GM19023 (cell line): ENCODE data around the gene GPATCH2L.

ENCODE experiments used
- ATAC-seq: cut with Tn5 transposase; IDR thresholded peaks from one replicate; pipeline ENCODE4 v1.9.1; 2021; ENCODE audit warnings: mild to moderate bottlenecking, moderate library complexity; ENCODE audit not compliant: unreplicated experiment

Gene GPATCH2L

DNA sequence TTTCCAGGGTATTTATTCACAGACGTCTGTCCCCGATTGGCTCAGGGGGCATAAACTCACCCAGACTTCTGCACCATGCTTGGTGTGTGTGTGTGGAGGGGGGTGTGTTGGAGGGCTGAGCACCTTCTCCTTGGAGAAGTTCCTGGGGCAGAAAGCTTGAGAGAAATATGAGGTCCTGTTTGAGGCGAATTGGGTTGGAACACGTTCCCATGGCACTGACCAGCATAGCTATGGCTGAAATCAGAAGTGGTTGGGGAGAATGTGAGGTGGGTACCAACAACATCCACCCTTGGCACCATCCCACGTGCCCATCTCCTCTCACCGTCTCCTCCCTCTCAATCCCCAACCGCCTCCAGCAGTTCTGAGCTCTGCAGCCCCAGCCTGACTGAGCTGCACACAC is 16.0 kb upstream of the GPATCH2L start:
- no peak for ATAC-seq

DNA sequence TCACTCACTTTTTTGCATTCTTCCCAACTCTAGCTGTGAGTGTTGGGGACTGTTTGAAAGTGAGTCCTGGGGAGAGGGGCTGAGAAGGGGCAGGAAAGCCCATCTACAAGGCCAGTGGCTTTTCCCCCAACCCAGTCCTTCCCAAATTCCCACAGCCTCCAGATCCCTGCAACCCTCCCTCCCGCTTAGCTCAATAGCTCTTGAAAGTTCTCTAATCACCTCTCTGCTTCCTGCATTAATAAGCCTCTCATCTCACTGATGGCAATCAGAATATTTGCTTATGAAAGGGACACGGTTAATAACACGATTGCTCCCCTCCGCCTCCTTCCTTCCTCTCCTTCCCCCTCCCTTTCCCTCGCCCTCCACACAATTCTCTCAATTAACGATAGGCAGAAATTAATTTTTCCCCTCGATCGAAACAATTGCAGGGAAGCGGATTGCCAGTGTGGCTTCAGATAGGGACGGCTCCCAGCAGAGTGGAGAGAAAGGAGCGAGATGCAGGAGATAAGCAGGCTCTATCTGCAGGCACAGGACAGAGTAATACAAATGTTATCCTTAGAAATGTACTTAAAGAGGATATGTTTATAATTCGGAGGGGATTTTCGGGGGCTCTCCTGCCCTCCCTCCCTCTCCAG is 15.1 kb upstream of the GPATCH2L start:
- no peak for ATAC-seq

DNA sequence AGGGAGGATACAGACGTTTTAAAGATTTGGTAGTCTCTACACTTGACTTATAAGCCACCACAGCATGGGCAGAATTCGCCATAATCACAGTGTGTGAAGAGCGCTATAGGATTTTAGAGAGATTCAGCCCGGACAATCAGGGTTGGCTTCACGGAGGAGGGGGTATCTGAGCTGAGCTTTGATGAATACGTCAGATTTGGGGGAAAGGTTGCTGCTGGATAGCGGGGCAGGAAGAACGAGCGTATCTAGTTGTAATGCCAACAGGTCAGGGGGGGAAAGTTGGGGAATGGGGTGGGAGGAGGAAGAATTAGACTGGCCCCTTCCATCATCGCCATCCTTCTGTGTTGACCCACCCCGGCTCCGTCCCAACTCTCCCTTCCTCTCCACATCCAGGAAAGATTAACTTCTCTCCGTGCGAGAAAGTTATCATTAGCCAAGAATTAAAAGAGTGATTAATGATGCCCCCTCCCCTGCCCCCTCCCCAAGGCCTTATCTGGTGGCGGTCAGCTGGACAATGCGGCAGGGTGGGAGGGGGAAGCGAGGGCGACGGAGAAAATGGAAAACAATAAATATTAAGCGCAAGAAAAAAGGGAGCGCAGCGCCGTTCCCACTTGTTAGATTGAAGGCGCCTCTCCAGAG is 13.5 kb upstream of the GPATCH2L start:
- no peak for ATAC-seq

DNA sequence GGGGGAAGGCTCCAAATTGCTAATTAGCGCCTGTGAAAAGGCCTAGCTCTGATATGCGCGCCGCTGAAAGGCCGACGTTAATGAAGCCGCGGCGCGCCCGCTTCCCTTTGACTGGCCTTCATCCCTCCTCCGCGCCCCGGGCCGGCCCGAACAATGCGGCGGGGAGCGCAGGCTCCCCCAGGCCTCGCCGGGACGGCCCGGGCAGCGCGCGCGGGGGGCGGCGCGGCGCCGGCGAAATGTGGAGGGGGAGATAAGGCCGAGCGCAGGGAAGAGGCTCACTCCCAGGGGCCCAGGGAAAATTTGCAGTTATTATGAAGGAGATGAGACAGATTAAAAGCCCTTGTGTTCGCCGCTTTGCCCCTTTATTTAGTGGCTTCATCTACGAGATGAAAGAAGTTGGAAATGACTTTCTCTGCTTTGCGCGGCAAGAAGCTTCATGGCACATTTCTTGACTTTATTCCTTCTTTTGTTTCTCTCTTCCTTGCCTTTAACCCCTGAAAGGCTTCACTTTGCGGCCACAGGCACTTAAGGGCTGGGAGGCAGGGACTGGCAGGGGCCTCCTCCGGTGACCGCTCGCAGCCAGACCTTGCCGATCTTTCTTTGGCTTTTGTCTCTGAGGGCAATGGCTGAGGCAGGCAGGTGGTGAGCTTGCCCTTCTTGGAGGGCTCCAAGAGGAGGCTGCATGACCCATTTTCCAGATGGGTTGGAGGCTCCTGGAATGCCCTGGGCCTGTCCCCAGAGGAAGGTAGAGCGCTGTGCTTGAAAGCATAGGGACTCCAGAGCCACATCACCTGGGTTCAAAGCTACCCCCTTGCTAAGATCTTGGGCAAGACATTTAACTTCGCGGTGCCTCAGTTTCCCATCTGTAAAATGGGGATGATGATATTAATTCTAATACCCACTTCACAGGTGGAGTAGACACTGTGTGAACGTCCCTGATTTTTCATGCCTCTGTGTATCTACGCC is 12.7 kb upstream of the GPATCH2L start:
- ATAC-seq = no peak

DNA sequence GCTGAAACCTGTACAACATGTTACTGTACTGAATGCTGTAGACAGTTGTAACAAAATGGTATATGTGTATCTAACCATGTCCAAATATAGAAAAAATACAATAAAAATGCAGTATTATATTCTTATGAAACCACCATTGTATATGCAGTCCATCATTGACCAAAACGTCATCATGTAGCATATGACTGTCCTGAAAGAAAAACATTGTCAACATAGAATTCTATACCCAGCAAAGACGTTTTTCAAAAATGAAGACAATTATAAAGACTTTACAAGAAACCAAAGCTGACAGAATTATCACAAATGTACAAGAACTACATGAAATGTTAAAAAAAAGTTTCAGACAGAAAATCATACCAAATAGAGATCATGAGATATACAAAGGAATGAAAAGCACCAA is 8.1 kb upstream of the GPATCH2L start:
- ATAC-seq = no peak

- ATAC-seq = no peak
These were observed 4.7 kb upstream of the GPATCH2L start for GRCh38 chr14:76146976-76147375.

DNA sequence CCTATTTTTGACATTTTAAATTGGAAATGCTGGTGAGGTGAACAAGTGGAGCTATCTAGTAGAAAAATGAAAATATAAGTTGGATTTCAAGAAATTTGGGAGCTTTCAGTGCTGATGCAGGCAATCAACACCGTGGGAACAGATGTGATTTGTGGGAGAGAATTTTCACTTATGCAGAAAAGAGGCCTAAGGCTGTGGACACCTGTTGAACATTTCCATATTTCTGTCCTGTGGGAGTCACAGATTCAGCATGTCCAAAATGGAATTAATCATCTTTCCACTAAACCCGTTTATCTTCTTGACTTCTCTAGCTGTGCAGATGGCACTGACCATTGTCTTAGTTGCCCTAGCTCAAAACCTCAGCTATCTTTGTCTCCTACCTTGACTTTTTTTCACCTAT is 2.5 kb upstream of the GPATCH2L start:
- no peak for ATAC-seq

DNA sequence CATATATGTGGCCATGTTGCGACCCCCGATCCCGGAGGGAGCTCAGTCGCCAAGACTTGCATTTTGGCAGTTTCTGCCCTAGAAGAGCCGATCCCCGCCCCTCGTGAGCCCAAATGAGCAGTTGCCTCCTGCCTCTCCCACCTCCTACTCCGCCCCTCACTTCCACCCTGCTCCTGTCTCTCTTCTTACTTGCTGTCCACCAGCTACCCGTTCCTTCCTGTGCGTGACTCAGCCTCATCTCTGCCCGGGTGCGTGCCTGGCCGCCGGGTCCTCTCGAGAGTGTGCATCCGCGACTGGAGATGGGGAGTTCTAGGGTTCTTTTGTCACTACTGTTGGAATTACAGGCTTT is 585 bp downstream of the GPATCH2L start:
- peak; percentile 65 for ATAC-seq

- ATAC-seq = no peak
These were observed 2.2 kb downstream of the GPATCH2L start for GRCh38 chr14:76153919-76154318.

GRCh38 chr14:76154539-76155126 is 2.9 kb downstream of the GPATCH2L start:
- no peak for ATAC-seq

GRCh38 chr14:76163668-76164363 is 12.1 kb downstream of the GPATCH2L start:
- no peak for ATAC-seq

- ATAC-seq = no peak
These were observed 16.8 kb downstream of the GPATCH2L start for GRCh38 chr14:76168531-76168930.

DNA sequence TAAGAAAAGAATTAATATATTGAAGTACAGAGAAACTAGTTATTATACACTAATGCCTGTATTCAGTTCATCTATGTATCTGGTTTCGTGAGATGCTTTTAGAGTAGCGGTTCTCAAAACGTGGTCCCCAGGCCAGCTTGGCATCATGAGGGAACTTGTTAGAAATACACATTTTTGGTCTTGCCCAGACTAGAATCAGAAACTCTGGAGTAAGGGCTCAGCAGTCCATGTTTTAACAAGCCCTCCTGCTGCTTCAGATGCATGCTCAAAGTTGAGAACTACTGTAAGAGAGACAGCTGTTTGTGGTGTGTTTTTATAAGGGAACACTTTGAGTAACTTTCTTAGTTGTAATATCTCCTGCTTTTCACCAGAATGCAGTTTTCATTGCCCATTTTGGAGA is 18.1 kb downstream of the GPATCH2L start:
- no peak for ATAC-seq

GRCh38 chr14:76174982-76175381 is 23.3 kb downstream of the GPATCH2L start:
- no peak for ATAC-seq

GRCh38 chr14:76175942-76176341 is 24.2 kb downstream of the GPATCH2L start:
- ATAC-seq = no peak

DNA sequence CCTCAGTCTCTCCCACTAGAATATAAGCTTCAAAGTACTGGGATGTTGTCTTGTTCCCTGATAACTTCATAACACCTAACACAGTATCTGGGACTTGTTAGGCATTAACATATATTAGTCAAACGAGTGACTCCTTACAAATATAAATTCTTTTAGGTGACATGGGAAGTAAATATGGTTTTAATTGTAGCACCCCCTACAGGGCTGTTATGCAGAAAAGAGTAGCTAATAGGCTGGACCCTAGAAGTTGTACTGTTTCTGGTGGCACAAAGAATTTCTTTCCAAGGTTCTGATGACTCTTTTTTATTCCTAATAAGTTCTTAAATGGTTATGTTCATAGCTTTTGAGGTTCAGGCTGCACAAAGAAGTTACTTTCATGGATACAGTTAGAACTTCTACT is 29.8 kb downstream of the GPATCH2L start:
- no peak for ATAC-seq

DNA sequence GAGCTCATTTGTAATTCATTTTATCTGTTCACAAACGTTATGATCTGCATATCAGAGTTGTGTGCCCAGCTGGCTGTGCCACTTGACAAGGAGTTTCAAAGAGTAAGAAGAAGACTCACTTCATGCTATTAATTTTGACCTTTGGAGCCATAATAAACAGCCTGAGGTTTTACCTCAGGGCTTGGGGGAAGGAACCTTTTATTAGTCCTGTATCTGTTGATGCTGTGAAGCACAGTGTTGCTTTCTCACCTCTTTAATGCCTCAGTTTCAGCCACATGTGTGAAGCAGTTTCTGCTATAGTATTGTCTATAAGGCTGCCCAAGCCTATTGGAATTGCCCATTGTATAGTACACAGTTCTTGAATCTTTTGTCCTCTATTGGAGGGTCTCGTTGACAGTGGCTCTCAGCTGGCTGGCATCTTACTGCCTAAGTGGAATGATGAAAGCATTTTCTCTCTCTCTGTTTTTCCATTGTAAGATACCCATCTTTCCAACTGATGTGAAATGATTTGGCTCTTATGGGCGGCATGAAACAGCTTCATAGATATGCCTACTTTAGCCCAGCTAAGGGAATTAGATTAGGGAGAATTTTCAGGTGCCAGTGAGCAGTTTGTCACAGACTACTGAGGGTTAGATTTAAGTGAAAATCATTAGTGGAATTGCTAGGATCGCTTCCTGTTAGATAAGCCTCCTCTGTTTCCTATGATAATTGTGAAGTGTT is 34.7 kb downstream of the GPATCH2L start:
- ATAC-seq = peak; percentile 66

DNA sequence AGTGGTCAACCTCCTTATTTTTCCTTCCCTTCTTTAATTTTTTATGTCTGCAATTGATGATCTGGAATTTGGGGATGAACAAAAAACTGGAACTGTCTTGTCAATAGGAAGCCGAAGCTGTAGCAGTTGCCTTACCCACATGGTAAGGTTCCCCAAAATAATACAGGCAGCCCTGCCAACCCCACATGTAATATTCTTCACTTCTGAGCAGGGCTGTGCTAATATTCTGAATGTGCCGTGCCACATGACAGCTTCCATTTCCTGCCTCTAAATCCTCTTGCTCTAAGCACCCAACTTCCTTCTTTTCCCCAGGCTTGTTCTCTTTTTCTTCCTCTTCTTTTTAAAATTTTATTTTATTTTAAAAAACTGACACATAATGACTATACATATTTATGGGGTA is 39.6 kb downstream of the GPATCH2L start:
- ATAC-seq = no peak

DNA sequence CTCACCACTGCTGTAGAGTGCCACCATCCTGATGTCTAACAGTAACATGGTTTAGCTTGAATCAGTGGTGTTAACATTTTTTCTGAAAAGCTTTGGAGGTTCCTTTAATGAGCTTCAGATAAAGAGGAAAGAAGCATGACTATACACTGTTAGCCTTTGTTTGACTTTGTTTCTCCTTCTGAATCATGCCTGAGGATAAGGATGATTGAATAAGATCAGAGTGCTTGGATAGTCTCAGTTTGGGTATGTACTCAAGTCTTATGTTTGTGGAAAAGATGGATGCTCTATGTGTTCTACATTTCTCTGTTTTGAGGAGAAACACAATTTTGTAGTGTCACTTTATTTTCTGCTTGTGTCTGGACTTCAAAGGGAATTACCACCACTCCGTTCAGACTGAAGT is 42.0 kb downstream of the GPATCH2L start:
- ATAC-seq = no peak

DNA sequence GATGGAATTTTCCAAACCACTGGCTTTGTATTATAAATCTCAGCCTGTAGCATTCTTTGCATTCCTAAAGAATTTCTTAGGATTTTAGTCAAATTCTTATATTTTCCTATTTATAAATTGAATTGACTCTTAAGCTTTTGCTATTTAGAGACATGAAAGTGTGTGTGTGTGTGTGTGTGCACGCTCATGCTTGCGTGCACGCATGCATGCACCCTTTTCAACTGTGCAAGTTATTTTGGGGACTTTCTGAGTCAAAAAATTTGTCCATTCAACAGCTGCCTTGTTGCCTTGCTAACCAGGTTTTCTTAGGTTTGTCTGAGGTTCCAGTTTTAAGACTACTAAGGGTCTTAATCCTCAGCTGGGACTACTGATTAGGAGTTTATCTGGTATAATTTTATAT is 42.6 kb downstream of the GPATCH2L start:
- ATAC-seq = no peak
